T-helper 2 cell treated with Interferon-gamma antibody and Interleukin-4, amounts not matched to agents 100 ng/mL and 5 ng/mL, for 36 hours (primary cell): ENCODE data around the gene UBE2H. TPM values are rescaled to one million over a fixed set of nuclear protein-coding genes. Genes with fewer than 3 reads are reported as not detected.
"Not testable (repeated sequence)": the region's sequence is repeated elsewhere in the genome, so short reads cannot be mapped to it uniquely, and the experiment has no call there.

ENCODE experiments used
- intact Hi-C: fragments of 100-400 bp; cut with micrococcal nuclease; formaldehyde crosslinking; loops from one replicate; pipeline ENCODE4 v1.15.1; 2023
- total RNA-seq: library from RNA; stranded (reverse); gene quantifications from 2 replicates; pipeline ENCODE4 v1.2.3, GENCODE V29; 2022

UBE2H gene
- total RNA-seq, result 25.5 and 30.0 TPM in 2 replicates

DNA sequence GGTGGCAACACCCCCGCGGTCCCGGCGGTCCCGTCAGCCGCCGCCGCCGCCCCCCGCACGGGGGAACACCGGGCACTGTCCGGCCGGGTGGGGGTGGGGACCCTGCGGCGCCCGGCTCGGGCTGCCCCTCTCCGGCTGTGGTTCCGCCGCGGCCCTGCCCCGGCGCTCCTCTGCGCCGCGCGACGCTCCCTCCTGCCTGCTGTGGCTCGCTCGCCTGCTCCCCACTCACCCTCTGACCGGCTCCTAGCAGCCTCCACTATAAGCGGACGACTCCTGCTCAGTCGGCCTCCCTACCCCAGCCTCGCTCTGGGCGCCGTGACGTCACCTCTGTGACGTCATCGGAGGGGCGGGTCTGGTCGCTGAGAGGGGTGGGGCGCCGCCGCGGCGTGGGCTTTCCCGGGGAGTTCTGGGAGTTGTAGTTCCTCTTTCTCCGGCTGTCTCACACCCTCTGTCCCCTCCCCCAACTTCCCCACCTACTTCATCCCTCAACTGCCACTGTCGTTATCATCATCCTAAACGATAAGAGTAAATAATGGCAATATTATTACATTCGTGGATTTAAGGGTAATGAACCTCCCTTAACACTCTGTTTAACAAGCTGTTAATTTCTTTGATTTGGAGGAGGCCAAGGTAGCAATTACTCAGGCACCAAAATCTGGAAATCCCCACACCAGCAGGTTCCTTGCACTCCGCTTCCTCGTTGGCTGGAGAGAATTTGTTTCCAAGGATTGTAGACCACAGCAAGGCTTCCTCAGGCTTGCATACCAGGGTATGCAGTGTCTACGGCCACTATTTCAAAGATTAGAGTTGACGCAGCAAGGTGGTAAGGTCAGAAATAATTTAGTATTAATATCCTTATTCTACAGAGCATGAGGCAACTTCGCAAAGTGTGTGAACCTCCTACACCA, at the start of gene UBE2H:
UBE2H (minus strand) TSS at position 308 of the 908 bp plus-strand sequence. CDS start 405 bp downstream, outside the sequence.
- intact Hi-C loops, result loop anchor here (2.0 to 10.0 kb wide), 6 partner anchors 46 to 728 kb away; partner anchors contain the start of genes AHCYL2, STRIP2 and ZC3HC1

DNA sequence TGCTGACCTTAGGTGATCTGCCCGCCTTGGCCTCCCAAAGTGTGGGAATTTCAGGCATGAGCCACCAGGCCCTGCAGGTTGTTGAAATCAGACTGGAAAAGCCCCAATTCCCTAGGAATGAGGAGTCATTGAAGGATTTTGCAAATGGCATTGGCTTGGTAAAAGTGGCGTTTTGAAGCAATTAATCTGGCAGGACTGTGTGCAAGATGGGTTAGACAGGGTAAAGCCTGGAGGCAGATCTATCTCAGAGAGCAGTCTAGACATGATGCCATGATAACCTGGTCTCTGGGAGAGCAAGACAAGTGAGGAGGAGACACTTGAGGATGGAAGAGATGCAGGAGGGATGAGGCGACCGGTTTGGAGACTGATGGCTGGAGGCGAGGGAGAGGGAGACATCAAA, 45.7 kb upstream of the UBE2H start:
- intact Hi-C loops, result no loop called here

DNA sequence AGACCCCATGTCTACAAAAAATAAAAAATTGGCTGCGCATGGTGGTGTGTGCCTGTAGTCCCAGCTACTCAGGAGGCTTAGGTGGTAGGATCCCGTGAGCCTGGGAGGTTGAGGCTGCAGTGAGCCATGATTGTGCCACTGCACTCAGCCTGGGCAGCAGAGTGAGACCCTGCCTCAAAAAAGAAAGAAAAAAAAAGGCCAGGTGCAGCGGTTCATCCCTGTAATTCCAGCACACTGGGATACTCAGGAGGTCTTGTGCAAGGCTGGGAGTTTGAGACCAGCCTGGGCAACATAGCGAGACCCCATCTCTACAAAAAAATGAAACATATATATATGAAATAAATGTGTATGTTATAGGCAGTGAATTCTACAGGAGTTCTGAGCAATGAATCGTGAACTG, 44.5 kb upstream of the UBE2H start:
- intact Hi-C loops, result no loop called here

- intact Hi-C loops, result no loop called here
Measured at GRCh38 chr7:129993275-129993674, 40.5 kb upstream of the UBE2H start.

DNA sequence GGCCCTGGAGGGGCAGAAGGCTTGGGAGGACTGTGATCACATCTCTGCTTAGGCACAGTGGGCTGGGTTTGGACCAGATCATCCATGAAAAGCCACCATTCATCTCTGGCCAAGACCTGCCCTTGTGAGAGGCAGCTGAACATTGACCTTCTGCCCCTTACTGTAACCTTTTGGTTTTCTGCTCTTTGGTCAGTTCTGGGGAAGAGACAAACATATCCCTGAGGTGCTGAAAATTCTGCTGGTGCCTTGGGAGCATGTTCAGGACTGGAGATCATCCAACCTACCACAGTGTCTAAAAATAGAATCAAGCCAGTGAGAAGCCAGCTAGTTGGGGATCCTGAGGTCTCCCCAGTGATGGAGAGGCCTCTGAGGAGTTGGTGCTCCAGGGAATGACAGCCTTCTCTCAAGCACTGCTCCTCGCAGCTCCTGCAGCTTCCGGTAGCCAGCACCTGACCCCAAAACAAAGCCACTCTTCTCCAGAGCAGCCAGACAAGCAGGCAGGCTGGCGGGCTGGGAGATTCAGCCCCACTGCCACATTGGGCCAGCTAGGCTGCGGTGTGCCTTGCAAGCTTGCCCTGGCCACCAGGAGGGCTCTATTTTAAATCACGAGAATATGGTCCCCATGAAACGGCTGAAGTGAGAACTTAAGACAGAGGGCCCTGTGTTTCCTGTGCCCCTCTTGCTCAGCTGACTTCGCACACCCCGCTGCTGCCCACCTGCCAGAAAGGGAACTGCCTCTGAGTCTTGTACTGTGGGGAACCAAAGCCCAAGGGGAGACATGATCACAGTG, 37.8 kb upstream of the UBE2H start:
- intact Hi-C loops, result no loop called here

DNA sequence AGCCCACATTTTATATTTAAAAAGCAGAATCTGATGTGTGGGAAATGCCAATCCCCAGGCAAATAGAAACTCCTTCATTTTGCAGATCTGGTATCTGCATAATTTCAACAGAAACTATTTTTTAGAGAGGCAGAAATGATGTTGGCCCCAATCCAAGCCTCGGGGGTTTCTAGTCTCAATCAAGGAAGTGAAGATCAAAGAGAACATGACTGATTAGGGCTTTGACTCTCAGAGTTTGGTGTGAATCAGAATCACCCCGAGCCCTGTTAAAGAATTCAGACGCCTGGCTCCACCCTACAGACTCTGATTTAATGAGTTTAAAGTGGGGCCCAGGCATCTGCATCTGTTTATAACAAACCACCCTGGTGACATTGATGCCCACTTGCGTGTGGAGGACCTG, 36.7 kb upstream of the UBE2H start:
- intact Hi-C loops, result no loop called here

GRCh38 chr7:129986600-129986999, 33.8 kb upstream of the UBE2H start:
- intact Hi-C loops, result no loop called here

GRCh38 chr7:129980667-129981066, 27.9 kb upstream of the UBE2H start:
- intact Hi-C loops, result no loop called here

- intact Hi-C loops, result no loop called here
Measured at GRCh38 chr7:129975309-129975708, 22.5 kb upstream of the UBE2H start.

GRCh38 chr7:129970816-129971215, 18.1 kb upstream of the UBE2H start:
- intact Hi-C loops, result no loop called here

GRCh38 chr7:129969881-129970446, 17.2 kb upstream of the UBE2H start:
- intact Hi-C loops, result no loop called here

DNA sequence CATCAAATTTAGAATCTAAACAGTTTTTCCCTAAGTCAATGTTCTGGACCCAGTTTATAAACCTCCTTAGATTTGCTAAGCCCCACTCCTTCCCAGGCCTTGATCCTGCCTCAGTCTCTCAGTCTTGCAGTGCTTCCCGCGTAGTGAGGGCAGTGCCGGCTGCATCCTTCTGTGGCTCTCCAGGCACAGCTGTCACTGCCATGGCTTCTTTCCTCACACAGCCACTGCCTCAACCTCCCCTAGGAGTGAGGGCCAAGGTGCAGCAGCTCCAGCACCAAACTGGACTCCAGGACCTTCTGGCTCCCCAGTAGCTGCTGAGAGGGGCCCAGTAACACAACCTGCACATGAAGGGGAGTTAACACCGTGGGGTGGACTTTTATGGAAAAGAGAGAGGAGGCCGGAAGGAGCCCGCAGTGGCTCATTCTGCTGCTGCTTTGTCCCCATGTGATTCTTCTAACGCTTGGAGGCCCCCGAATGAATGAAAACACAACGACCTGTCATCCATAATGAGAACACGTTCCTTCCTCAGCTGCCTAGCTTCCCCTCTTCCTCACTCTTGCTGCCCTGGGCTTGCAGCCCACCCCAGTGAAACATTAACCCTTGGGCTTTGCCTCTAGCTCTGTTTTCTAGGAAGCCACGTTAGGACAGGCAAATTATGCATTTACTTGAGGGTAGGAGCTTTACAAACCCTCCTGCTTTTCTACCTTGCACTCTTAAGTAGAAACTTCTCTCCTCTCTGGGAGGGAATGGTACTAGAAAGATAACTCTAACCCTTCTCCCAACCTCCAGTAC, 16.0 kb upstream of the UBE2H start:
- intact Hi-C loops, result no loop called here

DNA sequence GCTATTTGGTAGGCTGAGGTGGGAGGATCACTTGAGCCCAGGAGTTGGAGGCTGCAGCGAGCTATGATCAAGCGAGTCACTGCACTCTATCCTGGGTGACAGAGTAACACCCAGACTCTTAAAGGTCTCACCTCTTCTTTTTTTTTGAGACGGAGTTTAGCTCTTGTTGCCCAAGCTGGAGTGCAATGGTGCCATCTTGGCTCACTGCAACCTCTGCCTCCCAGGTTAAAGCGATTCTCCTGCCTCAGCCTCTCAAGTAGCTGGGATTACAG, 7.4 kb upstream of the UBE2H start:
- intact Hi-C loops, result not testable (repeated sequence)

GRCh38 chr7:129959471-129960203, 6.9 kb upstream of the UBE2H start:
- intact Hi-C loops, result loop anchor here (10.0 kb wide), 1 partner anchor 525 kb away; the partner anchor contains the start of gene STRIP2

DNA sequence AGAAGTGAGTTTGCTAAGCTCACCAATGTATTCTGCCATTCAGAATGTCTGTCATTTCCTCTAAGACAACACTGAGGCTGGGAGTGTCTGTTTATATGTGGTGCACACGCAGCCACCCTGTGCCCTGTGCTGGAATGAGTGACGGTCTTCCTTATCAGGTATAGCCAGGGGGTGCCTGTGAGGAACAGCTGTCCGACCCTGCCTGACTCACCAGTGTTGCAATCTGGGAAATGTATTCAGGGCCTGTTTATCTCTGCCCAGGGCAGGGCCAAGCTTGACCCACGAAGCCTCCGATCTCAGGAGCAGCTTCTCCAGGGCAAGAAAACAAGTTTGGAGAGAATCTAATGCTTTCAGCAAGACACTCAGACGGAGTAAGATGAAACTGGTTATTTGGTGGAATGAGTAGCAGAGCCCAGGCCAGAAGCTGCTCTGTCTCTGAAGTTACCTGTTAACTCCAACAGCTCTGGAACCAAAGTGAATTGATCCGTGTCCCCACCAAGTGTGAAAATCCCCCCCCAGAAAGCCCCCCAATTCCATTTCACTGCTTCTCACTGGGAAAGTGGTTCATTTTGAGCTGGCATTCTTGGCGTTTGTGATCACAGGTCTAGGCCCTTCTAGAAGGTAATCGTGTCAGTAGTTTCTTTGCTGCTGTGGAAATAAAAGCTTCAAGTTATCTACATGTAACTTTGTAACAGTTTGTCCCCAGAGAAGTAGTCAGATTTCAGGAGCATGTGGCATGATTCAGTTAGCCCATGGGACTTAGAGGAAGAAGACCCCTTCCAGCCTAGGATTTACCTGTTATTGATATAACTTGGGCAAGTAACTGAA, 6.1 kb upstream of the UBE2H start:
- intact Hi-C loops, result loop anchor here (10.0 kb wide), 1 partner anchor 524 kb away; the partner anchor contains the start of gene STRIP2

DNA sequence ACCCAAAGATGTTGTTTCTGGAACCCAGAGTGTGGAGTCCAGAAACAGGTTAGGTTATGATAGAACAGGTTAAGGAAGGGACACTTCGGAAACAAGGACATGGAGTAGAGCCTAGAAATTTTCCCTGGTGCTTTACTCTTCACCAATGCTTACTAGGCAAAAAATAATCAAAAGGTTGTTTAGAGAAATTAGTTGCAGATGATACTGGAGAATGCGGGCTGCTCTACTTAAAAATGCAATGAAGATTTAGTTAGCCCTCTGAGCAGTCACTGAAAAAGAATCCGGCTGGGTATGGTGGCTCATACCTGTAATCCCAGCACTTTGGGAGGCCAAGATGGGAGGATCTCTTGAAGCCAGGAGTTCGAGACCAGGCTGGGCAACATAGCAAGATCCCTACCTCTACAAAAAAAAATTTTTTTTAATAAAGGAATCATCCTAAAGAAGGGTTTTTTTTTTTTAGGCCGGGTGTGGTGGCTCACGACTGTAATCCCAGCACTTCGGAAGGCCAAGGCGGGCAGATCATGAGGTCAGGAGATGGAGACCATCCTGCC, 3.3 kb upstream of the UBE2H start:
- intact Hi-C loops, result loop anchor here (10.0 kb wide), 1 partner anchor 521 kb away; the partner anchor contains the start of gene STRIP2

DNA sequence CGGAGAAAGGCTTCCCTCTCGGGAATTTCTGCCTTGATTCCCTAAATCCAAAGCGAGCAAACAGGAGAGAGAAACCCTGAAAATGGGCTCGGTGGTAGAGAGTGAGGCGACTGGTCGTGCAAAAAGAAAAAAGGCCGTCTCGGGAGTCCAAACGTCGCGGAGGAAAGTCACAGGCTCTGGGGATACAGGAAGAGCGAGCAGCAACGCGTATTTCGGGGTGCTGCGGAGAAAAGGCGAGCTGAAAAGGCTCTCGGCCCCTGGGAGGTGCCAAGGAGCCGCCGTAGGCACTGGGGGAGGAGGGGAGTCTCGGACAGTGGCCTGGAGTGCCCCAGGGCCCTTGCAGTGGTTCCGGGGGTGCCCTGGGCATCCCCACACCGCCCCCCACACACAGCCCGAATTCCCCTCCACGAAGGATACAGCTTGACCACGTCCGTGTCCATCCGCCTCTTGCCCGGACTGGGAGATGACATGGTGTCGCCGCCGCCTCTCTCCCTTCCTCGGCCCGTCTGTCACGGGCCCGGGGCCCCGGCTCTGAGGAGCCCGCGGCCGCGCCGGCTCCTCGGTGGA, 591 bp downstream of the UBE2H start:
- intact Hi-C loops, result loop anchor here (2.0 to 10.0 kb wide), 6 partner anchors 45 to 727 kb away; partner anchors contain the start of genes AHCYL2, STRIP2 and ZC3HC1

GRCh38 chr7:129951226-129952085, 1.3 kb downstream of the UBE2H start:
- intact Hi-C loops, result loop anchor here (2.0 to 10.0 kb wide), 6 partner anchors 45 to 727 kb away; partner anchors contain the start of genes AHCYL2, STRIP2 and ZC3HC1
